ENCODE measurements around the gene BEND3.
A peak's percentile ranks its signal among the peaks of the same experiment; 100 is the strongest.

The BEND3 gene

GRCh38 chr6:107083047-107083768 lies 32.1 kb downstream of the BEND3 start:
- no peak for DNase-seq (ENCODE audit: low spot score)

GRCh38 chr6:107082045-107082444 lies 33.3 kb downstream of the BEND3 start:
- no peak for DNase-seq (ENCODE audit: low spot score)

DNA sequence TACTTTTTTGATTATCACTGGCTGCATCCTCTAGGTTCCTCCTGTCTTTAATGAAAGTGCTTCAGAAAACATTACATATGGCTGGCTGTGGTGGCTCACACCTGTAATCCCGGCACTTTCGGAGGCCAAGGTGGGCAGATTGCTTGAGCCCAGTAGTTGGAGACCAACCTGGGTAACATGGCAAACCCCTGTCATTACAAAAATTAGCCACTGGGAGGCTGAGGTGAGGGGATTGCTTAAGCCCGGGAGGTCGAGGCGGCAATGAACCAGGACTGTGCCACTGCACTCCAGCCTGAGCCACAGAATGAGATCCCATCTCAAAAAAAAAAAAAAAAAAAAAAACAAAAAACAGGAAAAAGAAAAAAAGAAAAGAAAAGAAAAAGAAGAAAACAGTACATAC lies 35.3 kb downstream of the BEND3 start:
- no peak for DNase-seq (ENCODE audit: low spot score)

DNA sequence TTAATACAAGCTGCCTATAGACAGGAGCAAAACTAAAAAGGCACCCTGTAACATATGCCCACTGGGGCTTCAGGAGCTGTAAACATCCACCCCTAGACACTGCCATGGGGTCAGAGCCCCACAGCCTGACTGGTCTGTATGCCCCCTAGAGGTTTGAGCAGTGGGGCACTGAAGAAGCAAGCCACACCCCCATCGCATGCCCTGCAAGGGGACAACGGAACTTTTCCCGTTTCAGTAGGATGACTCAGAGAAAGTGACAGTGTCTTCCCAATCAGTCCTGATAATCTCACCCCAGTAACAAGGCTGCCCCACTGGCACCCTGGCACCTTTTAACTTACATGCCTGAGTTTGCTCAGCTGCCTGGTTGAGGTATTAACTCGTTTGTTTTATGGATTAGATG lies 35.9 kb downstream of the BEND3 start:
- DNase-seq (ENCODE audit: low spot score), result no peak

DNA sequence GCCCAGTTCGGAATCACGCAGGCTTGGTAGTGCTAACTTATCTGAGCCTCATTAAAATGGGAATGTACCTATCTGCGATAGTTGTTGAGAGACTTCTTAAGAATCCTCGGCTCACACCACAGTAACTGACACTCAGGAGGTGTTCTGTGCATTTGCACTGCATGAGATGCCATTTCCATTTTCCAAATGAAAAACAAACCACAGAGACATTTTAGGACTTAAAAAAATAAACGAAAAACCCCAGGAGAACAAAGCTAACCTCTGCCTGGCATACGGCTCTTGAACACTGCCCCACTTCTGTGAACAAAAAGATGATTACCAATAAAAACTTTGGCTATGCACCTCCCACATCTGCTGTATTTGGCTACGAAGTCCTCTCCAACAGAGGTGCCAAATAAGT lies 37.6 kb downstream of the BEND3 start:
- DNase-seq (ENCODE audit: low spot score), result no peak

DNA sequence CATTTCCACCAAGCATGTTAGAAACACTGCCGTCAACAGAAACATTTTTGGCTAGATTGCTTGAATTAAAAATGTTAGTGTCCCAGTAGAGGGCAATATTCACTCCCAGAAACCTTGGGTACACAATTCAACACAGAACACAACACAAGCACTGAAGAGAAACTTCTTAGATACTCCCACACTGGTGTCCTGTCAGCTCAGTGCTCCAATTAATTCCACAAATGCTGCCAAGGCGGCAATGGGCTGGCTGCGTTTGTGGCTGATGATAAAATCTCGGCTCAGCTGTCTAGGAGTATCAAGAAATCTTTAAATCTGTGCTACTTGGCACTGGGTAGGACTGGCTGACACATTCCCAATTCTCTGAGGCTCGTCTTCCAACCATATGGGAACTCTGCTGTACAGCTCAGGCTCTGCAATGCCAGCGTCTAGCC lies 39.3 kb downstream of the BEND3 start:
- peak; percentile 72 for DNase-seq (ENCODE audit: low spot score)

DNA sequence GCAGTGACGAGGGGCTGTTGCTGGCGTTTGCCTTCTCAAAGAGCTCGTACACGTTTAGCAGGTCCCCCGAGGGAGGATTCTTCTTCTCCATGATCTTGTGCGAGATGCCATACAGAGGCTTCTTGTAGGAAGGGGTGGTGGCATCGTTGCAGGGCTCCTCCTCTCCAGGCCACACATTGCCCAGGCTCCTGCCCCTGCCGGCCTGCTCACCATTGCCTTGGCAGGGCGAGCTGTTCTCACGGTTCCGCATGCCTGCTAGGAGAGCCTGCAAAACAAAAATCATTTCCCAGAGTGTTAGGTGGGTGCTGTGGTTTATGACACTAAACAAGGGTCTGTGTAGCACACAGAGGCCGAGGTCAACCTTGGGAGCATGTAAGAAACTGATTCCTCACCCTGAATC lies 44.6 kb downstream of the BEND3 start:
- DNase-seq (ENCODE audit: low spot score), result no peak

- DNase-seq (ENCODE audit: low spot score), result no peak
Measured at GRCh38 chr6:107069631-107070548, 45.4 kb downstream of the BEND3 start.

GRCh38 chr6:107068691-107069630 lies 46.4 kb downstream of the BEND3 start:
- no peak for DNase-seq (ENCODE audit: low spot score)

- no peak for DNase-seq (ENCODE audit: low spot score)
Measured at GRCh38 chr6:107066697-107067659, 48.3 kb downstream of the BEND3 start.

GRCh38 chr6:107064579-107065065 lies 50.7 kb downstream of the BEND3 start:
- peak; percentile 47 for DNase-seq (ENCODE audit: low spot score)

DNA sequence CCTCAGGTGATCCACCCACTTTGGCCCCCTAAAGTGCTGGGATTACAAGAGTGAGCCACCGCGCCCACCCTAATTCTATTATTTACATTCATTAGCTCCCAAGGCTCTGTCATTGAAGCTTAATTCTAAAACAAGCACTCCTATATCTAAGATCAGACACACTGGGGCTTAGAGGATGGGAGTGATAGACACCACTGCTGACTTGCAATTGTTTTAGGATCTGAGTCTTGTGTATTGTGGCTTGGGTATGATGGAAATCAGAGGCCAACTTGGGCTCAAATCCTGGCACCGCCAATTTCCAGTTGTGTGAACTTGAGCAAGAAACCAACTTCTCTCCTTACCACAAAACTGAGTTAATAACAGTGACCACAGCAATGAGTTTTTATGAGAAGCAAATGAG lies 52.6 kb downstream of the BEND3 start:
- DNase-seq (ENCODE audit: low spot score), result no peak

- no peak for DNase-seq (ENCODE audit: low spot score)
Measured at GRCh38 chr6:107061125-107062020, 53.9 kb downstream of the BEND3 start.

- DNase-seq (ENCODE audit: low spot score), result no peak
Measured at GRCh38 chr6:107060704-107061103, 54.6 kb downstream of the BEND3 start.

DNA sequence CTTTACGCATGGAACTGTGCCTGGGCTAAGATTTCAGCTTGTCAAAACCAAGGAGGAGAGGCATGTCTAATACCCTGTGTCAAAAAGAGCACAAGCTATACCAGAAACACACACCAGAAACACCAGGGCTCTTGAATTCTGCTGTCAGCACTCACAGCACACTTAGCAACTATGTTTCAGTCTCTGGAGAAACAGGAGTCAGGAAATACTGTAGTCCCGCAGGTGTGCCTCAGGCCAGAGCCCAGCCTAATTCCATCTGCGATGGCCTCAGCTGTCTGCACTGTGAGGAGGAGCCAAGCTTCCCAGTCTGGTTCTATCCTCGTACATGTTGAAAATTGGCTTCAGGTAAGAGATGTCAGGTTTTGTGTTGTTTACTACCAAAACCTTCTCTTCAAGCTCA lies 55.7 kb downstream of the BEND3 start:
- no peak for DNase-seq (ENCODE audit: low spot score)

DNA sequence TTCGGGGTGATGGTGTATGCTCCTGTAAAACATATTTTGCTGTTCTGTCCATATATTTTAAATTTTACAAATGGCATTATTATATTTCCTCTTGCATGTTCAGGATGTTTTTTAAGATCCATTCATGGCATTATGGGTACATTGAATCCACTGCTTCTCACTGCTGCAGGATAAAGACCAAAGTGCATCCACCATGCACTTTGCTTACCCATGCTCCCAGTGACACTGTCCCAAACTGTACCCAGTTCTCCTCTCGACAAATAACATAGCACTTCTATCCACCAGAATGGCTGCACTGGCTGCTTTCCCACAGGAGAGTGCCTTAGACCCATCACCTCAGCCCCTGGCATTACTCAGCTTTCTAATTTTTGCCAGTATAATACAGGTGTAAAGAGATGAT lies 57.6 kb downstream of the BEND3 start:
- DNase-seq (ENCODE audit: low spot score), result no peak

DNA sequence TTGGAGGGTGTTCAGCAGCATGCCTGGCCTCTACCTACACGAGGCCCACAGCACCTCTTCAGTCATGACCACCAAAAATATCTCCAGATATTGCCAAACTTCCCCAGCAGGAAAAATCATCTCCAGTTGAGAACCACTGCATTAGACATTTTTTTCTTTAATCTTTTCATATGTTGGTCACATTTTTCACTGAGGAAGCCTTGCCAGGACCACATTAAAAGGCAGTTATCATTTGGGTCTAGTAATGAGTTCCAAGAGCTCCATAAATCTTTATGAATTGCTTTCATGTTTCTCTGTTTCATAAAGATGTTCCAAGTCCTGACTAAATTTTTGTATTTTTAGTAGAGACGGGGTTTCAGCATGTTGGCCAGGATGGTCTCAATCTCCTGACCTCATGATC lies 58.5 kb downstream of the BEND3 start:
- DNase-seq (ENCODE audit: low spot score), result no peak

DNA sequence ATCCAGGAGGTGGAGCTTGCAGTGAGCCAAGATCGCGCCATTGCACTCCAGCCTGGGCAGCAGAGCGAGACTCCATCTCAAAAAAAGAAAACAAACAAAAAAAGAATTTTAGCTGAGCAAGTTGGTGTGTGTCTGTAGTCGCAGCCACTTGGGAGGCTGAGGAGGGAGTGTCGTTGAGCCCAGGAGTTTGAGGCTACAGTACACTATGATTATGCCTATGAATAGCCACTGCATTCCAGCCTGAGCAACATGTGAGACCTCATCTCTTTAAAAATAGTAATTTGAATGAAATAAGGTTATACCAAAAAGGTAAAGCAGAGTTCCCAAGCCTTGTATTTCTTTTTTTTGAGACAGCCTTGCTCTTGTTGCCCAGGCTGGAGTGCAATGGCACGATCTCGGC lies 67.5 kb downstream of the BEND3 start:
- DNase-seq (ENCODE audit: low spot score), result no peak

DNA sequence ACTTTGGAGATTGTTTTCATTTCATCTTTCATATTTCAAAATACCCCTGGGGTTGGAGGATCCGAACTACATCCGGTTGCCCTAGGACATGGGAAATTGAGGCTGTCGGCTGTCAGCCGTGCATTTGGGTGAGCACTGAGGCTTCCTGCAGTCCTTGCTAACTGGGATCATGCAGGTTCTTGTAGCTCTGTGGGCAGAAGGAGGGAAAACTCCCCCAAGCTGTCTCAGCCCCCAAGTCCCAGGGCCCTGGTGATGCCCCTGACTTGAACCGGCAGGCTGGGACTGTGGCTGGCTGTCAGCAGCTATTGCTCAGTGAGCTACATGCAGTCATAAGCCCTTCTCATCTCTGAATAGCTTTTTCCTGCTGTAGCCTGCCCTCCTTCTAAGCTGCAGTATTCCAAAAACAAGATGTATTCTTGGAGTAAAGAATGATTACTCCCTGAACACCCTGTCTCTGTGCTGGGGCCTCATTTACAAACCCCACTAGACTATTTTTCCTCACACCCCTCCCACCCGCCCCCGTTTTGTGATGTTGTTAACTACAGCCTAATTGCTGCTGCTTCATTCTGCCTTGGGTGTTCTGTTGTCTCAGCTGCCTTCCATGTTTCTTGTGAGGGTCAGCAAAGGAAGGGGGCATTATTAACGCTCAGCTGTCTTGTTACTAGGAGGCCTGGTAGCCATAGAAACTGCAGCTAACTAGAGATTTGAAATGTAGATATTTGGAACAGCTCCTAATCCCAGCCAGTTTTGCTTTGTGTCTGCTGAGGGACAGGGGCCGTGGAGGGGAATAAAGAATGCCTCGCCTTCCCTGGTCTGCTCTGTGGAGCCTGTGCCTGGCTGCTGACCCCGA lies 69.3 kb downstream of the BEND3 start:
- no peak for DNase-seq (ENCODE audit: low spot score)
